Measurements from ENCODE around the gene EPM2A.
"Not testable (repeated sequence)": the region's sequence is repeated elsewhere in the genome, so short reads cannot be mapped to it uniquely, and the experiment has no call there.

EPM2A gene

GRCh38 chr6:145729887-145730286 lies 5.4 kb downstream of the EPM2A start:
- DNase-seq (ENCODE audit: low read depth): no peak

- DNase-seq (ENCODE audit: low read depth): no peak
Observed at GRCh38 chr6:145728444-145729385, 6.6 kb downstream of the EPM2A start.

GRCh38 chr6:145727817-145728388 lies 7.4 kb downstream of the EPM2A start:
- no peak for DNase-seq (ENCODE audit: low read depth)

GRCh38 chr6:145725570-145725969 lies 9.8 kb downstream of the EPM2A start:
- no peak for DNase-seq (ENCODE audit: low read depth)

- no peak for DNase-seq (ENCODE audit: low read depth)
Observed at GRCh38 chr6:145723646-145724045, 11.7 kb downstream of the EPM2A start.

- DNase-seq (ENCODE audit: low read depth): no peak
Observed at GRCh38 chr6:145722190-145722589, 13.1 kb downstream of the EPM2A start.

- DNase-seq (ENCODE audit: low read depth): no peak
Observed at GRCh38 chr6:145721144-145721543, 14.2 kb downstream of the EPM2A start.

- DNase-seq (ENCODE audit: low read depth): no peak
Observed at GRCh38 chr6:145715426-145715825, 19.9 kb downstream of the EPM2A start.

GRCh38 chr6:145714731-145715130 lies 20.6 kb downstream of the EPM2A start:
- DNase-seq (ENCODE audit: low read depth): no peak

- no peak for DNase-seq (ENCODE audit: low read depth)
Observed at GRCh38 chr6:145713773-145714172, 21.5 kb downstream of the EPM2A start.

- DNase-seq (ENCODE audit: low read depth): no peak
Observed at GRCh38 chr6:145711372-145711771, 23.9 kb downstream of the EPM2A start.

GRCh38 chr6:145707397-145707796 lies 27.9 kb downstream of the EPM2A start:
- DNase-seq (ENCODE audit: low read depth): no peak

GRCh38 chr6:145705561-145705960 lies 29.8 kb downstream of the EPM2A start:
- DNase-seq (ENCODE audit: low read depth): no peak

- no peak for DNase-seq (ENCODE audit: low read depth)
Observed at GRCh38 chr6:145704143-145704781, 31.1 kb downstream of the EPM2A start.

GRCh38 chr6:145699462-145699861 lies 35.9 kb downstream of the EPM2A start:
- DNase-seq (ENCODE audit: low read depth): no peak

GRCh38 chr6:145697401-145697800 lies 37.9 kb downstream of the EPM2A start:
- DNase-seq (ENCODE audit: low read depth): not testable (repeated sequence)

- DNase-seq (ENCODE audit: low read depth): no peak
Observed at GRCh38 chr6:145694083-145694737, 41.1 kb downstream of the EPM2A start.

- no peak for DNase-seq (ENCODE audit: low read depth)
Observed at GRCh38 chr6:145690969-145691368, 44.4 kb downstream of the EPM2A start.

- DNase-seq (ENCODE audit: low read depth): no peak
Observed at GRCh38 chr6:145689529-145689928, 45.8 kb downstream of the EPM2A start.

- DNase-seq (ENCODE audit: low read depth): no peak
Observed at GRCh38 chr6:145688493-145688905, 46.8 kb downstream of the EPM2A start.

- no peak for DNase-seq (ENCODE audit: low read depth)
Observed at GRCh38 chr6:145685932-145686331, 49.4 kb downstream of the EPM2A start.

GRCh38 chr6:145681965-145682364 lies 53.4 kb downstream of the EPM2A start:
- no peak for DNase-seq (ENCODE audit: low read depth)
